B cell (primary cell): Measurements from ENCODE around the gene EXOC4. TPM values are rescaled to one million over a fixed set of nuclear protein-coding genes. Genes with fewer than 3 reads are reported as not detected.

ENCODE experiments used
- ATAC-seq: fragments of 200-7000 bp; cut with Tn5 transposase; one replicate; pipeline ENCODE4 v1.10.0; 2021; ENCODE audit warnings: low read depth, mild to moderate bottlenecking, moderate number of reproducible peaks, moderate library complexity
- CTCF ChIA-PET: fragments of 350-600 bp; sonication (Branson Sonifier 250); formaldehyde crosslinking; loops from one replicate; lab custom pipeline; 2021; ENCODE audit warnings: antibody characterized with exemption, inconsistent platforms; lab: Charles Lee
- POLR2A ChIA-PET: fragments of 350-600 bp; sonication (Branson Sonifier 250); formaldehyde crosslinking; loops from one replicate; lab custom pipeline; 2021; ENCODE audit warnings: antibody characterized with exemption; lab: Charles Lee
- DNase-seq: peaks from one replicate; pipeline ENCODE4 v3.0.0; 2013
- H2AFZ ChIP-seq: 2 replicates; pipeline ENCODE4 v1.6.1; 2012; ENCODE audit warnings: mild to moderate bottlenecking, low read depth, low read length; ENCODE audit not compliant: insufficient read depth, poor library complexity, severe bottlenecking
- H3K27ac ChIP-seq, 2 donors: 1 replicate in 1 of 2; 2 replicates in 1 of 2; pipeline ENCODE4 v1.5.1; 2012 to 2013; ENCODE audit warnings: low read length in 2 of 2, mild to moderate bottlenecking in 2 of 2, moderate library complexity in 1 of 2
- H3K27me3 ChIP-seq, 4 experiments: fragments of 200-600 bp in 1 of 4; sonication (generic) in 1 of 4; replicated peaks in 1 of 4; 1 replicate in 2 of 4; 2 replicates in 2 of 4; pipeline versions ENCODE4 v1.6.1 to v1.7.0; 2013 to 2016; ENCODE audit warnings: low read length in 3 of 4, mild to moderate bottlenecking in 2 of 4, mixed read lengths in 1 of 4, moderate library complexity in 1 of 4; ENCODE audit not compliant: insufficient read depth in 4 of 4, control insufficient read depth in 3 of 4; ENCODE audit errors: control extremely low read depth in 1 of 4
- H3K36me3 ChIP-seq, 2 experiments: replicated peaks in 1 of 2; 1 replicate in 1 of 2; 2 replicates in 1 of 2; pipeline versions ENCODE4 v1.6.1 to v1.7.1; 2013; ENCODE audit warnings: low read length in 1 of 2; ENCODE audit not compliant: insufficient read depth in 2 of 2, control insufficient read depth in 1 of 2; ENCODE audit errors: control extremely low read depth in 1 of 2, extremely low read depth in 1 of 2
- H3K4me1 ChIP-seq, 2 donors: fragments of 200-600 bp in 1 of 2; sonication (generic) in 1 of 2; 1 replicate in 1 of 2; 2 replicates in 1 of 2; pipeline versions ENCODE4 v1.5.1 to v1.6.1; 2013 to 2017; ENCODE audit warnings: low read length in 2 of 2; ENCODE audit not compliant: control insufficient read depth in 2 of 2, insufficient read depth in 2 of 2
- H3K4me2 ChIP-seq: replicated peaks from 2 replicates; pipeline ENCODE3; 2012; ENCODE audit warnings: mild to moderate bottlenecking, low read depth, low read length; ENCODE audit not compliant: poor library complexity, severe bottlenecking
- H3K4me3 ChIP-seq, 5 experiments: fragments of 200-600 bp in 1 of 5; sonication (generic) in 1 of 5; 1 replicate in 3 of 5; 2 replicates in 2 of 5; pipeline versions ENCODE4 v1.5.1 to v1.7.0; 2011 to 2016; ENCODE audit warnings: low read length in 4 of 5, mild to moderate bottlenecking in 4 of 5, low read depth in 2 of 5, control low read depth in 1 of 5, moderate library complexity in 1 of 5; ENCODE audit not compliant: insufficient read depth in 1 of 5; ENCODE audit errors: control extremely low read depth in 1 of 5, extremely low read depth in 1 of 5
- H3K79me2 ChIP-seq: fragments of 200-600 bp; sonication (generic); one replicate; pipeline ENCODE4 v1.6.0; 2016; ENCODE audit warnings: low read length; ENCODE audit not compliant: control insufficient read depth, insufficient read depth
- H3K9ac ChIP-seq: fragments of 200-600 bp; sonication (generic); 2 replicates; pipeline ENCODE4 v1.6.1; 2017; ENCODE audit warnings: mild to moderate bottlenecking, low read length, moderate library complexity
- H3K9me3 ChIP-seq, 3 donors: one replicate each; pipeline versions ENCODE4 v1.6.1 to v1.7.1; 2013; ENCODE audit warnings: low read length in 2 of 3; ENCODE audit not compliant: control insufficient read depth in 2 of 3, insufficient read depth in 1 of 3; ENCODE audit errors: control extremely low read depth in 1 of 3
- H4K20me1 ChIP-seq: 2 replicates; pipeline ENCODE4 v1.6.0; 2012; ENCODE audit warnings: mild to moderate bottlenecking, low read length; ENCODE audit not compliant: insufficient read depth, control insufficient read depth, poor library complexity, severe bottlenecking
- H3K27ac Mint-ChIP-seq: one replicate; pipeline ENCODE4 v1.8.0; 2021; ENCODE audit warnings: mixed read lengths
- H3K27me3 Mint-ChIP-seq: one replicate; pipeline ENCODE4 v1.8.0; 2021; ENCODE audit warnings: mixed read lengths
- H3K4me1 Mint-ChIP-seq: one replicate; pipeline ENCODE4 v1.8.0; 2021; ENCODE audit warnings: mixed read lengths
- H3K4me3 Mint-ChIP-seq: one replicate; pipeline ENCODE4 v1.8.0; 2021; ENCODE audit warnings: mixed read lengths
- H3K9me3 Mint-ChIP-seq: one replicate; pipeline ENCODE4 v1.8.0; 2022; ENCODE audit warnings: mixed read lengths; ENCODE audit not compliant: insufficient read depth
- CTCF ChIP-seq: fragments of 200-600 bp; IDR thresholded peaks from one replicate; pipeline ENCODE4 v1.8.0; 2022; ENCODE audit warnings: antibody characterized with exemption, mild to moderate bottlenecking
- EZH2 ChIP-seq: IDR thresholded peaks from 2 replicates; pipeline ENCODE4 v1.6.1; 2012; ENCODE audit warnings: borderline replicate concordance, low read depth, mild to moderate bottlenecking, moderate library complexity, low read length; ENCODE audit not compliant: insufficient read depth, poor library complexity, severe bottlenecking
- WGBS: methylation state at CpG from one replicate; pipeline ENCODE4 v1.1.5; 2013; ENCODE audit warnings: missing lambda C conversion rate; ENCODE audit not compliant: insufficient coverage; 5-methylcytosine and 5-hydroxymethylcytosine counted together
- intact Hi-C: fragments of 100-400 bp; cut with micrococcal nuclease; formaldehyde crosslinking; loops from one replicate; pipeline ENCODE4 v1.10.0; 2022
- polyA plus RNA-seq: library from polyadenylated mRNA; depleted of rRNA; stranded (reverse); fragments of >200 nt; gene quantifications from 2 replicates; pipeline ENCODE4 v1.2.3, GENCODE V29; 2012
- total RNA-seq, 2 donors: library from RNA; stranded (reverse); fragments of 120-200 nt in 1 of 2; gene quantifications; 1 replicate in 1 of 2; 2 replicates in 1 of 2; pipeline versions ENCODE4 v1.2.3 to v1.2.4, GENCODE V29; 2013 to 2022

EXOC4 gene
- total and polyA plus RNA-seq, 2 donors (not counting 1 experiment from before 2014, with no cell fraction given) = 16.7 to 135 TPM

- Histone ChIP-seq H3K79me2 (no peaks in the 10 kb centered on the region), H3K4me2 (no peak overlapping the region), H3K9me3 (no peaks in the 10 kb centered on the region), H3K9ac (no peak overlapping the region), H3K27ac (no peak overlapping the region), H2AFZ (no peak overlapping the region), H3K27me3 (no peaks in the 10 kb centered on the region), H3K36me3 (no peaks in the 10 kb centered on the region), H4K20me1 (no peaks in the 10 kb centered on the region), H3K4me1 (no peaks in the 10 kb centered on the region), H3K4me3 (no peak overlapping the region)
- Mint-ChIP-seq H3K27me3 (no peaks in the 10 kb centered on the region), H3K27ac (no peak overlapping the region), H3K9me3 (no peaks in the 10 kb centered on the region), H3K4me1 (no peaks in the 10 kb centered on the region), H3K4me3 (no peak overlapping the region)
- CTCF ChIA-PET = no interaction called here
- POLR2A ChIA-PET = no interaction called here
- no peak for ATAC-seq
- DNase-seq = no peak
- no peak for TF ChIP-seq EZH2
- TF ChIP-seq CTCF = no peak
- WGBS = no CpG with 5 or more reads among the region's 2 CpGs
- intact Hi-C loops = no loop called here
Observed at GRCh38 chr7:133556048-133556447, 303.2 kb downstream of the EXOC4 start.

- WGBS = 98% methylated on average over 5 of the region's 6 CpGs
- no peak overlapping the region for H3K4me2 ChIP-seq
- no peaks in the 10 kb centered on the region for H4K20me1 ChIP-seq
- no peaks in the 10 kb centered on the region for H3K27me3 ChIP-seq
- Mint-ChIP-seq H3K9me3 (no peaks in the 10 kb centered on the region), H3K4me3 (no peak overlapping the region), H3K27ac (no peak overlapping the region), H3K27me3 (no peaks in the 10 kb centered on the region), H3K4me1 (no peaks in the 10 kb centered on the region)
- no peaks in the 10 kb centered on the region for H3K36me3 ChIP-seq
- H3K4me3 ChIP-seq = no peak overlapping the region
- DNase-seq = no peak
- H3K79me2 ChIP-seq = no peaks in the 10 kb centered on the region
- CTCF ChIA-PET = no interaction called here
- H3K9me3 ChIP-seq = no peaks in the 10 kb centered on the region
- no peak overlapping the region for H3K27ac ChIP-seq
- H2AFZ ChIP-seq = no peak overlapping the region
- intact Hi-C loops = no loop called here
- POLR2A ChIA-PET = no interaction called here
- H3K4me1 ChIP-seq = no peaks in the 10 kb centered on the region
- H3K9ac ChIP-seq = no peak overlapping the region
- ATAC-seq = no peak
- TF ChIP-seq CTCF (no peak), EZH2 (no peak)
Observed at GRCh38 chr7:133556553-133556952, 303.7 kb downstream of the EXOC4 start.
